ENCODE measurements around the gene KCTD5. TPM values are rescaled to one million over a fixed set of nuclear protein-coding genes. Genes with fewer than 3 reads are reported as not detected.
"Not testable (repeated sequence)": the region's sequence is repeated elsewhere in the genome, so short reads cannot be mapped to it uniquely, and the experiment has no call there.

KCTD5 gene
- total RNA-seq, 3 donors from 2014 or later, result 8.6 to 19.6 (median 18.4) TPM

DNA sequence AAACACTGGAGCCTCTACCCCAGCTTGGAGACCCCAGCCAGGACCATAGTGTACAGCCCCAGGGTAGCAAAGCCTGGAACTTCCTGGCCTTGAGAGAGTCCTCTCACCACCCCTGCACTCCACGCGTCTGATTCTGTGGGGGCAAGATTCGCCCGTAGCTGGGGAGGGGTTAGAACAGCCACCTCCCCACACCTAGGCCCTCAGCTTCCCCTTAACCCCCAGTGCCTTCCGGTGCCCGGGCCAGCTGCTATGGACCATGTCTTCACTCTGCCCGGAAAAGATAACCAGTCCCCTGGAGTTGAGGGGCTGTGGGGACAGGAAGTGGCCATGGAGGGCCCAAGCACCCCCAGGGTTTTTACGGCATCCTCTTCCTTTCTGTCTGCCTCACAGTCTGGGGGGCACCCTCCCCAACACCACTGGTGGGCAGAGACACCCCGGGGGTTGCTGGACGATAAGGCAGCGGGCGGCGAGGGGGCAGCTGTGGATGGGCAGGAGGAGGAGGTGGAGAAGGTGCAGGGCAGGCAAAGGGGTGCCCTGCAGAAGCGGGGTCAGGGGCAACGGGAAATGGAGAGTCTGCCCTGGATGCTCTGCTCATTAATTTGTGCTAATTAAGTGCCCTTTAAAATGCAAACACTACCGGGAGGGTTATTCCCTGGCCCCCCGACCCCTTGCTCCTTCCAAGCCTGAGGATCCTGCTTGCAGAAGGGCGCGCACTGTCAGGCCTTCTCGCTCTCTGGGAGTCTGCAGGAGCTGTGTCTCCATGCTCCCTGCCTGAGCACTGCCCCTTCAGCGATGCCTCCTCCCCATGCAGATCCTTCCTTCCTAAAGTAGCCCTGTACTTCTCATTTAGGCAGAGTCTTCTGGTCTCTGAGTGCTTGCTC is 35.3 kb downstream of the KCTD5 start:
- H3K36me3 ChIP-seq, result no peaks in the 10 kb centered on the region
- H3K4me1 ChIP-seq, result peaks cover 6 to 22% of the 10 kb centered on the region in 2 donors
- H3K4me3 ChIP-seq, result no peak overlapping the region
- H3K27me3 ChIP-seq, result no peaks in the 10 kb centered on the region
- no peak for DNase-seq (ENCODE audit: low spot score in 2 of 2)
- TF ChIP-seq POLR2AphosphoS5 (IDR thresholded peaks at IDR 0.05) (no peak), POLR2A (IDR thresholded peaks at IDR 0.05) (no peak)
- TF ChIP-seq, protein P1, sequence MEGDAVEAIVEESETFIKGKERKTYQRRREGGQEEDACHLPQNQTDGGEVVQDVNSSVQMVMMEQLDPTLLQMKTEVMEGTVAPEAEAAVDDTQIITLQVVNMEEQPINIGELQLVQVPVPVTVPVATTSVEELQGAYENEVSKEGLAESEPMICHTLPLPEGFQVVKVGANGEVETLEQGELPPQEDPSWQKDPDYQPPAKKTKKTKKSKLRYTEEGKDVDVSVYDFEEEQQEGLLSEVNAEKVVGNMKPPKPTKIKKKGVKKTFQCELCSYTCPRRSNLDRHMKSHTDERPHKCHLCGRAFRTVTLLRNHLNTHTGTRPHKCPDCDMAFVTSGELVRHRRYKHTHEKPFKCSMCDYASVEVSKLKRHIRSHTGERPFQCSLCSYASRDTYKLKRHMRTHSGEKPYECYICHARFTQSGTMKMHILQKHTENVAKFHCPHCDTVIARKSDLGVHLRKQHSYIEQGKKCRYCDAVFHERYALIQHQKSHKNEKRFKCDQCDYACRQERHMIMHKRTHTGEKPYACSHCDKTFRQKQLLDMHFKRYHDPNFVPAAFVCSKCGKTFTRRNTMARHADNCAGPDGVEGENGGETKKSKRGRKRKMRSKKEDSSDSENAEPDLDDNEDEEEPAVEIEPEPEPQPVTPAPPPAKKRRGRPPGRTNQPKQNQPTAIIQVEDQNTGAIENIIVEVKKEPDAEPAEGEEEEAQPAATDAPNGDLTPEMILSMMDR (IDR thresholded peaks at IDR 0.05), result no peak
- no peaks in the 10 kb centered on the region for H3K9me3 ChIP-seq
- no peak overlapping the region for H3K27ac ChIP-seq
- intact Hi-C loops (cut with DNase I; ENCODE audit: low total_unique reads), result no loop called here

DNA sequence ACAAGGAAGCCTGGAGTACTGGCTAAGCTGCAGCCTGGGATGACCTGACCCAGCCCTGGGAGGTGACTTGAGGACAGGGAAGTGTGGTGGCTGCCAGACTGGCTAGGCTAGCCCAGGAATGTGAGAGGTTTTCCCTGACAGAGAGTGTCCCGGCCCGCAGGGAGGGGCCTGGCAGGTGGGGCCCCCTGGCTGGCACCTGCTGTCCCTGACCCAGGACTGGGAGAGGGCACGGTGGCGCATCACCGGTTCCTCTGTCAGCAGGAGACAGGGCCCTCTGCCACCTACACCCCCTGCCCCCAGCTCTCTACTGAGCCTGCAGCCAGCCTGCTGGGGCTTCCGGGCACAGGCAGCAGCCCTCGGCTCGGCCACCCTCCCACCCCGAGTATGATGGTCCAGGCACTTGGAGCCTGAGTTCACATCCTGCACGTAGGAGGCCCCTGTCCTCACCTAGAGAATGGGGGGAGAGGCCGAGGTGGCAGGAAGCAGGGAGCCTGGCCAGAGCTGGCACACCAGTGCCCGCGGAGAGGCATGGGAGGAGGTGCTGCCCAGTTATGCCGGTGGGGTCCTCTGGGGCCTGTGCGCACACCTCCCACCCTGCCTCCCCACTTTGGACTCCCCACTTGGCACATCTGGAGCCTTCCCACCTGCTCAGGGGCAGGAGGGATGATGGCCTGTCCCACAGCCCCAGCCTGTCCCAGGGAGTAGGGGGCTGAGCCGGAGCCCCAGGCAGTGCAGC is 37.2 kb downstream of the KCTD5 start:
- peak overlapping the region; percentile 82 to 92 for H3K27ac ChIP-seq
- intact Hi-C loops (cut with DNase I; ENCODE audit: low total_unique reads), result no loop called here

DNA sequence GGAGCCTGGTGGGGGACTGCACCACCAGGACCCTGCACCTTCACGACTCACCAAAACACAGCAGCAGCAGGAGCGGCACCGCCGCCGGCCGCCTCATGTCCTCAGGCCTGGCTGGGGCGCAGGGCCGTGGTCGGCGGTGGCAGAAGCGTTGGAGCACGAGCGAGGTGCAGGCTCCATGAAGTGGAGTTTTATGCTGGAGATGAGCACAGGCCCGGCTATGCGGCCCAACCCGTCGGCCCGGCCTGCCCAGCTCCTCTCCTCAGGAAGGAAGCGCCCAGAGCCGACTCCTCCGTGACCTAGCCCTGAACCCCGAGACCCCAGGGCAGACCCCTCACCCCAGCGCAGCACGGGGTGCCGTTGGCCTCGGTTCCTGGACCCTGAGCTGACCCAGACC is 37.7 kb downstream of the KCTD5 start, which contains the start of gene PRSS27:
PRSS27 (minus strand) TSS at position 161 of the 394 bp plus-strand sequence; CDS start at position 97, 64 bp downstream.
- H3K27ac ChIP-seq, result peak within 1 kb of the TSS; percentile 82 to 92
- DNase-seq (ENCODE audit: low spot score in 2 of 2), result peak in 1 of 2 donors; percentile 28
- H3K9me3 ChIP-seq, result no peaks in the 10 kb centered on the region
- peak within 1 kb of the TSS; percentile 61 to 85 (median 68) for H3K4me3 ChIP-seq
- intact Hi-C loops (cut with DNase I; ENCODE audit: low total_unique reads), result no loop called here
- no peaks in the 10 kb centered on the region for H3K36me3 ChIP-seq
- H3K27me3 ChIP-seq, result no peaks in the 10 kb centered on the region
- TF ChIP-seq POLR2AphosphoS5 (IDR thresholded peaks at IDR 0.05) (no peak), POLR2A (IDR thresholded peaks at IDR 0.05) (no peak)
- TF ChIP-seq, protein P1 (IDR thresholded peaks at IDR 0.05), result no peak
- peaks cover 6 to 22% of the 10 kb centered on the region in 2 donors for H3K4me1 ChIP-seq

More for the DNA sequence above, 37.2 kb downstream of the KCTD5 start:
- DNase-seq (ENCODE audit: low spot score in 2 of 2), result peak; percentile 67 to 76
- Histone ChIP-seq H3K36me3 (no peaks in the 10 kb centered on the region), H3K4me3 (peak overlapping the region in 1 of 3 donors; percentile 85), H3K4me1 (peaks cover 6 to 22% of the 10 kb centered on the region in 2 donors), H3K9me3 (no peaks in the 10 kb centered on the region), H3K27me3 (no peaks in the 10 kb centered on the region)
- TF ChIP-seq POLR2A (IDR thresholded peaks at IDR 0.05), result no peak
- TF ChIP-seq, protein P1 (IDR thresholded peaks at IDR 0.05), result no peak
- TF ChIP-seq POLR2AphosphoS5 (IDR thresholded peaks at IDR 0.05), result no peak

DNA sequence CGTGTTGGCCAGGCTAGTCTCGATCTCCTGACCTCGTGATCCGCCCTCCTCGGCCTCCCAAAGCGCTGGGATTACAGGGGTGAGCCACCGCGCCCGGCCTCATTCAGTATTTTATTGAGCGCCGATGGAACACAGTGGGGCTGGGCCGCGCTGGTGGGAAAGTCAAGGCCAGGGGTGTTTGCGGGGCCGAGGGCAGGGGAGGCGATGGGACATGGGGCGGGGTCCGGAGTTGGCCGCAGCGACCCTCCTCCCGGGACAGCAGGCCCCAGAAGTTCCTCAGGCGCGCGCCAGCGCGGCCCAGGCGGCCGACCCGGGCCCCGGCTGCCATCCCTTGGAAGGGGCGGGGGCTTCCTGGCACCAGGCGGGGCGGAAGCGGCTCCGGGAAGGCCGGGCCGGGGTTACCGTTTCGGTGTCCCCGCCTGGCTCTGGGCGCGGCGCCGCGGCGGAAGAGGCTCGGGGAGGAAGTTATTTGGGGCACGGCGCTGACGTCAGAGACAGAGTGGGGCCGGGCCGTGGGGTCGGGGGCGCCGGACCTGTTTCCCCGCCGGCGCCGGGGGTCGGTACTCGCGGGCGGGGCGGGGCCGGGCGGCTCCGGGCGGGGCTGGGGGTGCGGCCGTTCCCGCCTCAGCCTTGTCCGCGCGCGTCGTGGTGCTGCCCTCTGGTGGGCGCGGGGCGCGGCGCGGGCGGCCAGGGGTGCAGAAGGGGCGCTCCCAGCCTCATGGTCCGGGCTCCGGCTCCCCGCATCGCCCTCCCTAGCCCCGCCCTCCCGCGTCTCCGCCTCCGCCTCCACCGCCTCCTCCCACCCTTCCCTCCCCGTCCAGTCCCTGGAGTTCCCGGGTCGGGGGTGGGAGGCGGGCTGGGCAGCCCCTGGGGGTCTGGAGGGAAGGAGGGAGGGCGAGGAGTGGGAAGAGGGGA is 38.7 kb downstream of the KCTD5 start:
- H3K9me3 ChIP-seq, result no peaks in the 10 kb centered on the region
- H3K36me3 ChIP-seq, result no peaks in the 10 kb centered on the region
- TF ChIP-seq, protein P1 (IDR thresholded peaks at IDR 0.05), result peak in 1 of 3 donors; percentile 39
- TF ChIP-seq POLR2A (IDR thresholded peaks at IDR 0.05) (no peak), POLR2AphosphoS5 (IDR thresholded peaks at IDR 0.05) (no peak)
- intact Hi-C loops (cut with DNase I; ENCODE audit: low total_unique reads), result no loop called here
- peaks cover 6 to 18% of the 10 kb centered on the region in 2 donors for H3K4me1 ChIP-seq
- peak overlapping the region; percentile 82 to 92 for H3K27ac ChIP-seq
- no peaks in the 10 kb centered on the region for H3K27me3 ChIP-seq
- peak; percentile 64 to 81 for DNase-seq (ENCODE audit: low spot score in 2 of 2)
- H3K4me3 ChIP-seq, result peak overlapping the region; percentile 61 to 85 (median 68)

DNA sequence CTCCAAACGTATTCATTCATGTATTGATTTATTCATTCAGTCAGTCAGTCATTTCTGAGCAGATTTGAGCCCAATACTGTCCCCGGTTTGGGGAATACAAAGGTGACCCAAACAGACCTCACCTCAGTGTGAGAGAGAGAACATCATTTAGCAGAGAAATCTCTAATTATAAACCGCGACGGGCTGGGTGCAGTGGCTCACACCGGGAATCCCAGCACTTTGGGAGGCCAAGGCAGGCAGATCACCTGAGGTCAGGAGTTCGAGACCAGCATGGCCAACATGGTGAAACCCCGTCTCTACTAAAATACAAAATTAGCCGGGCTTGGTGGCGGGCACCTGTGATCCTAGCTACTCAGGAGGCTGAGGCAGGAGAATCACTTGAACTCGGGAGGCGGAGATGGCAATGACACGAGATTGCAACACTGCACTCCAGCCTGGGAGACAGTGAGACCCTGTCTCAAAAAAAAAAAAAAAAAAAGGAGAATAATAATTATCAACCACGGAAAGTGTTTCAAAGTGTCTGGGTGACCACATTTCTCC is 39.4 kb downstream of the KCTD5 start:
- intact Hi-C loops (cut with DNase I; ENCODE audit: low total_unique reads), result not testable (repeated sequence)

More for the DNA sequence above, 39.4 kb downstream of the KCTD5 start:
- Histone ChIP-seq H3K27ac (peak overlapping the region; percentile 82 to 92), H3K4me1 (peaks cover 6 to 12% of the 10 kb centered on the region in 2 donors), H3K4me3 (peak overlapping the region; percentile 61 to 85 (median 68))
- not testable (repeated sequence) for H3K9me3 ChIP-seq; H3K27me3 ChIP-seq; H3K36me3 ChIP-seq; DNase-seq (ENCODE audit: low spot score in 2 of 2)
